ENCODE data around the gene VSIG10L2. TPM values are rescaled to one million over a fixed set of nuclear protein-coding genes. Genes with fewer than 3 reads are reported as not detected.

The VSIG10L2 gene
- total RNA-seq, 1 donor from 2014 or later, result not detected

DNA sequence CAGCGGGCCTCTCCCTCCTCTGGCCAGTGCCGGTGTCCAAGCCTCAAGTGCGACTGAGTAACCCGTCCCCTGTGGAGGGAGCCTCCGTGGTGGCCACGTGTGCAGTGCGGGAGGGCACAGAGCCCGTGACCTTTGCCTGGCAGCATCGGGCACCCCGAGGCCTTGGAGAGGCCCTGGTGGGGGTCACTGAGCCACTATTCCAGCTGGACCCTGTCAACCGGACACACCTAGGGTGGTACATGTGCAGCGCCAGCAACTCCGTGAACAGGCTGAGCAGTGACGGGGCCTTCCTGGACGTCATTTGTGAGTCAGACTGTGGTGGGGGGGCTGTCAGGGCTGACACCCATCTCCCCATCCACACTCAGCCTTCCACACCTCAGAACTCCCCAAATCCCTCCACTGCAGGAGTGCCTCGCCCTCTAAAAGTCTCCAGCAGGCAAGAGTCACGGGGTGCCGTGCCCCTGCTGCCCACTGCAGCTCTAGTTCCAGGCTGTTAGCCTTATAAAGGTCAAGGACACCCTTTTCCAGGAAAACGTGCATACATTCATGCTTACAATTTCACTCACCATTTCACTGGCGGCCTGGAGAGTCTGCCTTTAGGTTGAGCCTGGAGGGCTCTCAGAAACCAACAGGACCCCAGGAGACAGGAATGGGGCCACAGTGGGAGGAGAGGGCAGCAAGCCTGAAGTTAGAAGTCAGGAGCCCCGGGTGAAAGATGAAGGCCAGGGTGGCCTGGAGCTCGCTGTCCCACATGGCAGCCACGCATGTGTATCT lies 2.6 kb downstream of the VSIG10L2 start:
- H3K36me3 ChIP-seq, result no peaks in the 10 kb centered on the region
- intact Hi-C loops (cut with DNase I), result no loop called here
- H3K4me1 ChIP-seq, result no peaks in the 10 kb centered on the region
- no peak for DNase-seq
- no peaks in the 10 kb centered on the region for H3K9me3 ChIP-seq
- no peaks in the 10 kb centered on the region for H3K27me3 ChIP-seq (ENCODE audit: low read depth)
- H3K27ac ChIP-seq, result no peak overlapping the region
- H3K4me3 ChIP-seq, result no peak overlapping the region
- TF ChIP-seq, protein P1, sequence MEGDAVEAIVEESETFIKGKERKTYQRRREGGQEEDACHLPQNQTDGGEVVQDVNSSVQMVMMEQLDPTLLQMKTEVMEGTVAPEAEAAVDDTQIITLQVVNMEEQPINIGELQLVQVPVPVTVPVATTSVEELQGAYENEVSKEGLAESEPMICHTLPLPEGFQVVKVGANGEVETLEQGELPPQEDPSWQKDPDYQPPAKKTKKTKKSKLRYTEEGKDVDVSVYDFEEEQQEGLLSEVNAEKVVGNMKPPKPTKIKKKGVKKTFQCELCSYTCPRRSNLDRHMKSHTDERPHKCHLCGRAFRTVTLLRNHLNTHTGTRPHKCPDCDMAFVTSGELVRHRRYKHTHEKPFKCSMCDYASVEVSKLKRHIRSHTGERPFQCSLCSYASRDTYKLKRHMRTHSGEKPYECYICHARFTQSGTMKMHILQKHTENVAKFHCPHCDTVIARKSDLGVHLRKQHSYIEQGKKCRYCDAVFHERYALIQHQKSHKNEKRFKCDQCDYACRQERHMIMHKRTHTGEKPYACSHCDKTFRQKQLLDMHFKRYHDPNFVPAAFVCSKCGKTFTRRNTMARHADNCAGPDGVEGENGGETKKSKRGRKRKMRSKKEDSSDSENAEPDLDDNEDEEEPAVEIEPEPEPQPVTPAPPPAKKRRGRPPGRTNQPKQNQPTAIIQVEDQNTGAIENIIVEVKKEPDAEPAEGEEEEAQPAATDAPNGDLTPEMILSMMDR (IDR thresholded peaks at IDR 0.05), result no peak
- no peak for ATAC-seq

DNA sequence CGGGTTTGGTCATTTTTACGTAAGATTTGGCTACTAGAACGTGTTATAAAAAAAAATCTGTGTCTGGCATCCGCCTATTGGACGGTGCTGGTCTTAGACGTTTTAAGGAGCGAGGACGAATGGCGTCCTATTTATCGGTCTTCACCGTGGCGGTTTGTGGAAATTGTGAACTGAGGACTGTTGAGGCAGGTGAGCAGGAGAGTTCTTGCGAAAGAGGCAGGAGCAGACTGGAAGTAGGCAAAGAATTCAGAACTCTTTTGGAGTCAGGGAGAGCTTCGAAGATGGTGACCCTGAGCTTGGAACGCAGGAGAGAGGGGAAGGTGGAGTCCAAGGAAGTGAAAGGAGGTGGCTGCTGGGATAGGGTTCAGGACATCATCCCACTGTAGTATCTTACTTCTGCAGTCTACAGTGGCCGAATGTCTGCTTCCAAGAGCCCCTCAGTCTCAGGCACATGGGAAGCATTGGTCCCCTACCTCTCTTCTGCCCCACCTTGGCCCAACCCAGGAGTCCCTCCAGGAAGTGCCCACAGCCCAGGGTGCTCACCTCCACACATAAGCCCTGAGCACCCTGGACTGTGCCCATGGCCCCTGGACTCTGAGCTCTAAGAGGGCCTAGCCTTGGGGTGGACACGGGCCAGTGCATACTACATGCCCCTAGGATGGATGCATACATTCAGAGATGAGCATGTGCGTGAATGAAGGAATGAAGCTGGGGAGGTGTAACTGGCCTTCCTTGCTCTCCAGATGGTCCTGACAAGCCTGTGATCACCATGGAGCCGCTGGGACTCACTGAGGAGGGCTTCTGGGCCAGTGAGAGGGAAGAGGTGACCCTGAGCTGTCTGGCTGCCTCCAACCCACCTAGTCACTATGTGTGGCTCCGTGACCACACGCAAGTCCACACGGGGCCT lies 3.7 kb downstream of the VSIG10L2 start:
- intact Hi-C loops (cut with DNase I), result no loop called here
- Histone ChIP-seq H3K27me3 (ENCODE audit: low read depth) (no peaks in the 10 kb centered on the region), H3K36me3 (no peaks in the 10 kb centered on the region), H3K27ac (no peak overlapping the region), H3K9me3 (no peaks in the 10 kb centered on the region), H3K4me3 (no peak overlapping the region), H3K4me1 (no peaks in the 10 kb centered on the region)
- TF ChIP-seq, protein P1 (IDR thresholded peaks at IDR 0.05), result no peak
- ATAC-seq (no peak), DNase-seq (no peak)

DNA sequence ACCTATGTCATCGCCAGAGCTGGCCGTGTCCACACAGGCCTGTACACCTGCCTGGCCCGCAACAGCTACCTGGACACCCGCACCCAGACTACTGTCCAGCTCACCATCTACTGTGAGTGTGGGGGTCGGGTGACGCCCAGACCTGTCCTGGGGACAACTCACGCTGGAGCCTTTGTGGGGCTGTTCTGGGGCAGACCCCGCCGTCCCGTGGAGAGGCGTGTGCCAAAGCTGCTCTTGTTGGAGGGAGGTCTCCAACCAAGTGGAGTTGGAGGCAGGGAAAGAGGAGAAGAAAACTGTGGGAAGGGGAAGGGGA lies 4.3 kb downstream of the VSIG10L2 start:
- TF ChIP-seq, protein P1 (IDR thresholded peaks at IDR 0.05), result no peak
- intact Hi-C loops (cut with DNase I), result no loop called here
- ATAC-seq, result no peak

GRCh38 chr11:125950696-125951651 lies 5.1 kb downstream of the VSIG10L2 start:
- DNase-seq, result no peak
- Histone ChIP-seq H3K36me3 (no peaks in the 10 kb centered on the region), H3K4me3 (no peak overlapping the region), H3K27me3 (ENCODE audit: low read depth) (no peaks in the 10 kb centered on the region), H3K9me3 (no peaks in the 10 kb centered on the region), H3K27ac (no peak overlapping the region), H3K4me1 (no peaks in the 10 kb centered on the region)
- intact Hi-C loops (cut with DNase I), result no loop called here
- TF ChIP-seq, protein P1 (IDR thresholded peaks at IDR 0.05), result no peak
- ATAC-seq, result peak; percentile 46 to 51

More for the DNA sequence above, 4.3 kb downstream of the VSIG10L2 start:
- no peak overlapping the region for H3K27ac ChIP-seq
- H3K4me3 ChIP-seq, result no peak overlapping the region
- no peaks in the 10 kb centered on the region for H3K4me1 ChIP-seq
- no peaks in the 10 kb centered on the region for H3K27me3 ChIP-seq (ENCODE audit: low read depth)
- no peaks in the 10 kb centered on the region for H3K36me3 ChIP-seq
- H3K9me3 ChIP-seq, result no peaks in the 10 kb centered on the region
- no peak for DNase-seq

DNA sequence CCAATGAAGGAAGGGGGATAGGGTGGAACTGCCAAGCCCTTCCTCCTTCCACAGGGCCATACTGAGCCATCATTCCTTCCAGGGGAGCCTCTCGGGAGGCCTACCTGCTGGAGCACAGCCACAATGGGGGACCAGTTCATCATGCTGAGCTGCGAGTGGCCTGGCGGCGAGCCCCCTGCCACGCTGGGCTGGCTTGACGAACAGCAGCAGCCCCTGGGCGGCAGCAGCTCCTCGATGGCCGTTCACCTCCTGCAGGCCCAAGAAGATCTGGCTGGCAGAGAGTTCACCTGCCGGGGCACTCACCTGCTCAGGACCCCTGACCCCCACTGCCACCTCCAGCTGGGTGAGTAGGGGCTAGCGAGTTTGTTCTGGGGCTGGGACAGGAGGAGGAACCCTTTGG lies 5.9 kb downstream of the VSIG10L2 start:
- TF ChIP-seq, protein P1 (IDR thresholded peaks at IDR 0.05), result no peak
- H3K4me1 ChIP-seq, result no peaks in the 10 kb centered on the region
- H3K36me3 ChIP-seq, result no peaks in the 10 kb centered on the region
- H3K27me3 ChIP-seq (ENCODE audit: low read depth), result no peaks in the 10 kb centered on the region
- no peak overlapping the region for H3K4me3 ChIP-seq
- no peak overlapping the region for H3K27ac ChIP-seq
- DNase-seq (no peak), ATAC-seq (no peak)
- intact Hi-C loops (cut with DNase I), result no loop called here
- H3K9me3 ChIP-seq, result no peaks in the 10 kb centered on the region
